IPS-11a (cell line): ENCODE results near the gene QSOX2.

Source experiments
- H3K4me3 ChIP-seq: one replicate; pipeline ENCODE4 v1.5.1; 2013; ENCODE audit warnings: low read depth, low read length, control low read depth

Gene QSOX2

DNA sequence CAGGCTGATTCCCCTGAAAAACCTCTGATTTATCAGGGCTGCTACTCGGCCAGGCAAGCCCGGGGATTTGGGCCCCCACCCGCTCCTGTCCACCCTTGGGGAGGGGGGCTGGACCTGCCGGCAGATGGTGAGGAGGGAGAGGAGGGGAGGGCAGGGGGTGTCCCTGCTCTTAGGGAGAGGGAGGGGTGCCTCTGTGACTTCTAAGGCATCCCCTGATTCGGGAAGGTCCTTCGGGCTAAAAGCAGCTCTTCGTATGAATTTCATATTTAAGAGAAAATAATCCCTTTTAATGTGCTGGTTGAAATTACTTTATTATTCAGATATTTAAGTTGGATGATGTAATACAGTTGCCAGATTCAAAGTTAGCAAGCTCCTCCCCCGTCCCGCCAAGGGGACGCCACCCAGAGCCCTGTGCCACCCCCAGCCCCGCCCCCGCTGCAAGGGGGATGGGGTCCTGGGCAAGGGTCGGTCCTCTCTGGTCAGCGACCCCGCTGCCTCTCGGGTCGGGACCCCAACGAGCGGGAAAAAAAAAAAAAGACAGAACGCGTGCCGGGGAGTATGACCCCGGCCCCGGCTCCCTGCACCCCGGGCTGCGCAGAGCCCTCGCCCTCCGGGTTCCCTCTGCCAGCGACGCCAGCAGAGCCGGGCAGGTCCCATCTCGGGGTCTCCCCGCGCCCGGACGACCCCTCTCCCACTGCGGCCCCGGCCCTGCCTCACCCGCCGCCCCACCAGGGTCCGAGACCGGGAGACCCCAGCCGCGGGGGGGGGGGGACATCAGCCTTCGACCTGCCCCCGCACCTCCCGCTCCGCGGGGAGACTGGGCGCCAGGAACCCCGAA lies 53.1 kb downstream of the QSOX2 start:
- H3K4me3 ChIP-seq, result no peak overlapping the region

- no peak overlapping the region for H3K4me3 ChIP-seq
Measured at GRCh38 chr9:136191960-136192286, 53.7 kb downstream of the QSOX2 start.

DNA sequence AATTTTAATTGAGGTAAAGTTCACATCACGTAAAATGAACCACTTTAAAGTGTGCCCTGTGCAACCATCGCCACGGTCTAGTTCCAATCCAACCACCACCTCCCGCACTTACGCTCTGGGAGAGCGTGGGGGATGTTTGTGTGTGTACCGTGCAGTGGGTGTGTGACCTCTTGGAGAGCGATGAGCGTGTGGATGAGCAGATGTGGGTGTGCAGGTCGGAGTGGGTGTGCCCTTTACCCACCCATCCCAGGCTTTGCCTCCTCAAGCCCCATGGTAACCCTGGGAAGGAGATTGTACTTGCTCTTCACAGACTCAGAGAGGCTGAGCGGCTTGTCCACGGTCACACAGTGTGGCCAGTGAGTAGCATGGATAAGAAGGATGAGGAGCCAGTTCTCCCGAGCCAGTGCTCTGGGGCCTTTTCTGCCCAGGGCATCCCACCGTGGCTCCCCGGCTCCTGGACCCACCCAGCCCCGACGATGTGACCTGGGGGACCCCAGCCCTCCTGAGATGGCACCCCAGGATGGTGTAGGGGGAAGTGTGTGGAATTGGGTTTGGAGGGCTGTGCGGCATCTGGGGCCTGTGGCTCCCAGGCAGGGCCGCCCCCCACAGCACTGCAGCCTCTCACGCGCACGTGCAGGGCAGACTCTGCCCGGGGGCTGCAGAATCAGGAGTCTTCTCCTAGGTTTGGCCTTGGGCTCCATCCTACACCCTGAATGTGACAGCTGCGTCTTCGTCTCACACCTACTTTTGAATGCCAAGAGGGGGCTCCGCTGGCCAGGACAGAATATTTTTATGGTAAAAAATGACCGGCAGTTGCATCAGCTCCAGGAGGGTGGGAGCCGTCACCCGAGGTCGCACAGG lies 54.3 kb downstream of the QSOX2 start:
- H3K4me3 ChIP-seq, result no peak overlapping the region

DNA sequence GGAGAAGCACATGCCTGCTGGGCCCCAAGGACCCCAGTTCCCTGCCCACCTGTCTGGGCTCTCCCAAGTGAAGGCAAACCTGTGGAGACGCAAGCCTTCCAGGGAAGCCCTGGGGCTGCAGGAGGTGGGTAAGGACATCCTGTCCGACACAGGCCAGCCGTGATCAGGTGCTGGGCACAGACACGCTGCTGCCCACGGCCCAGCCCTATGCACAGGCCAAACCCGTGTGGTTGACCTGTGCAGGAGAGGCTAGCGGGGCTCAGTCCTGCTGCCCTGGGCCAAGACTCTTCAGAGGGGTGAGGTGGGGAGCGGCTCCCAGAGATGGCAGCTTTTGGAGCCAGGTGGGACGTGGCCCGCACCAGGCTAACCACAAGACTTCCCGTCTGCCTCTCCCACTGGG lies 55.0 kb downstream of the QSOX2 start:
- no peak overlapping the region for H3K4me3 ChIP-seq

DNA sequence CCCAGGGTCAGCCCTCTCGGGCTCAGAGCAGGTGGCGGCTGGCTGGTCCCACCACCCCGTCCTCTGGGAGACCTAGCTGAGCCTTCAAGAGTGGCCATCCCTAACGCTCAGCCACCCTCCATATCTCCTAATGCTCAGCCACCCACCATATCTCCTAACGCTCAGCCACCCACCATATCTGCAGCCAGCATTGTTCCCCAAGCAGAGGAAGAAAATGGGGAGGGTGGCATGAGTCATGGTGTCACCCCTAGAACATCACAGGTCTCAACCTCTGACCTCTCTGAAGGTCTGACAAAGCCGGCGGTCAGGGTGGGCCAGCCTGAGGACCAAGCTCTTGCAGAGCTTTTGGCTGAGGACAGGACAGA lies 55.4 kb downstream of the QSOX2 start:
- no peak overlapping the region for H3K4me3 ChIP-seq

- H3K4me3 ChIP-seq, result no peak overlapping the region
Measured at GRCh38 chr9:136189394-136190236, 56.0 kb downstream of the QSOX2 start.

GRCh38 chr9:136187683-136188586 lies 57.7 kb downstream of the QSOX2 start:
- H3K4me3 ChIP-seq, result no peak overlapping the region

- H3K4me3 ChIP-seq, result no peak overlapping the region
Measured at GRCh38 chr9:136187197-136187596, 58.4 kb downstream of the QSOX2 start.

- H3K4me3 ChIP-seq, result no peak overlapping the region
Measured at GRCh38 chr9:136186386-136186785, 59.2 kb downstream of the QSOX2 start.

DNA sequence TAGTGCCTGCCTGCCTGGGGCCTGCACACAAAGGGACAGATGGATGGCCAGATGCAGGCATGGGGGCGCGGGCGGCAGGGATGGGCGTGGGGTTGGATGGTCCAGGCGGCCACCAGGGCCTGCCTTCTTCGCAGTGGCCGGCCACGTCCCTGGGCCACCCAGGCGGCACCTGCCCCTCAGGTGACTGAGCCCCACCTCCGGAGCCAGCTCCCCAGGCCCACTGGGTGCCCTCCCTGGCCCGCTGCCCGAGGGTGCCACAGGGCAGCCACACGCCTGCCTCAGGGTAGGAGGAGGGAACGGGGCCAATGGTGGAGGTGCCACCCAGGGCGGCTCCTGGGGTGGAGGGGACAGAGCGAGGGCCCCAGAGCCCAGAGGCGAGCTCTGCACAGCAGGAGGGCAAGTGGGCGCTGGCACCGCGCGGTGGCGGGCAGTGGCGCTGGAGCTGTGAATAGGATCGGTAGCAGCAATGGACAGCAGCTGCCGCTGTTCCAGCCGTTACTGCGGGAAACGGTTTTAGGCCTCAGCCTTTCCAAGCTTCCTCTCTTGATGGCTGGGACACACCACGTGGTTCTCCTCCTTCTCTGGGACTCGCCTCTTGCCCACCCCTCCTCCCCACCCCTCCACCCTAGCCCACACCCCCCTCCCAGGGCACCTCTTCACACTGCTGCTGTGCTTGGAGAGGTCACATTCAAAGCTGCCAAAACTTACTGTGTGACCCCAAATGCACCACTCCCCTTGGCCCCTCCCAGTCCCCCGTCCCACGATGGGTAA lies 59.8 kb downstream of the QSOX2 start:
- no peak overlapping the region for H3K4me3 ChIP-seq

- no peak overlapping the region for H3K4me3 ChIP-seq
Measured at GRCh38 chr9:136185066-136185465, 60.5 kb downstream of the QSOX2 start.

- no peak overlapping the region for H3K4me3 ChIP-seq
Measured at GRCh38 chr9:136182850-136183422, 62.7 kb downstream of the QSOX2 start.

GRCh38 chr9:136182420-136182787 lies 63.2 kb downstream of the QSOX2 start:
- no peak overlapping the region for H3K4me3 ChIP-seq

DNA sequence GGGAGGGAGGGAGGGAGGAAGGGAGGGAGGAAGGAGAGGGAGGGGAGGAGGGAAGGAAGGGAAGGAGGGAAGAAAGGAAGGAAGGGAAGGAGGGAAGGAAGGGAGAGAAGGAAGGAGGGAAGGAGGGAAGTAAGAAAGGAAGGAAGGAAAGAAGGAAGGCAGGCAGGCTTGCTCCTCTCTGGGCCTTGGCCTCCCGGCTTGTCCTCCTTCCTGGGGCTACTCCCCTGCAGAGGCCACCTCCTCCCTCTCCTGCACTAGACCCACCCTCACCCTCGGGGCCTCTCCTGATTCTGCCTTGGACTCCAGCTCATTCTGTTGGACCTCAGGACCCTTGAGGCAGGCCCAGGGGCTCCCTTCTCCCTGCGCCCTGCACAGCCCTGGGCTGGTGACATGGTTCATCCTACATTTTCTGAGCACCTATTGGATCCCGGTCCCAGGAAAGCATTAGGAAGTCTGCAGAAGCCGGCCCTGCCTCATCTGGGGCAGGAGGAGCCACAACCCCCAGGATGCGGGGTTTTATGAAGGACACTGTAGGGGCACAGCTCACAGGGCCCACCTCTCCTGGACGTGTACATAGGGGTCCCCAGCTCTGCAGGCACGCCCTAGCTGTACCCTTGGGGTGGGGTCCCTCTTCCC lies 63.7 kb downstream of the QSOX2 start:
- H3K4me3 ChIP-seq, result no peak overlapping the region

- no peak overlapping the region for H3K4me3 ChIP-seq
Measured at GRCh38 chr9:136180586-136180985, 65.0 kb downstream of the QSOX2 start.

GRCh38 chr9:136179761-136180160 lies 65.9 kb downstream of the QSOX2 start:
- no peak overlapping the region for H3K4me3 ChIP-seq

DNA sequence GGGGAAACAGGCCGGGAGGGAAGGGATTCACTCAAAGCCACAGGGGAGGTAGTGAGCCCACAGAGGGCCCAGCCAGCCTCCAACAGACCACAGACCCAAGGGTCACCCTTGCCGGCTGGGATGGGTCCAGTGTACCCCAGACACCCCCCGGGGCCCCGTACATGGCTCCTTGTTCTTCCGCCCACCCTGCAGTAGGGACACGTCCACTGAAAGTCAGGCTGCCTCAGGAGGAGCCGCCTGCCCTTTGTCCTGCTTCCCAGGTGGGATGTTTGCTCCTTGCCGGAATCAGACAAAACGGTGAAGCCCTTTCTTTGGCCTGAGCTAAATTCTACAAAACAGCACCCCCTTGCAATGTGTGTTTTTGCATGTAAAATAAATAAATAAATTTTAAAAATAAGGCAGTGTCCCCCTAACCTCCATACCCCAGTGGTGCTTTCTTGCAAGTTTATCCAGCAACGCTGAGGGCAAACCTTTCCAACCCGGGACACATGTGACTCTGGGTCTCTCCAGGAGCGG lies 66.5 kb downstream of the QSOX2 start:
- H3K4me3 ChIP-seq, result no peak overlapping the region

GRCh38 chr9:136178773-136179075 lies 66.9 kb downstream of the QSOX2 start:
- H3K4me3 ChIP-seq, result no peak overlapping the region
